Transverse colon (tissue), 4 donors: ENCODE data around the gene CCDC63. TPM values are rescaled to one million over a fixed set of nuclear protein-coding genes. Genes with fewer than 3 reads are reported as not detected.

Source experiments
- DNase-seq: peaks from one replicate; pipeline ENCODE4 v3.0.0-alpha.2; 2019
- H3K27ac ChIP-seq, 4 donors: fragments of 200-600 bp; sonication (generic); 2 replicates each; pipeline ENCODE4 v1.5.1; 2016 to 2018; ENCODE audit warnings: inconsistent platforms in 4 of 4
- H3K27me3 ChIP-seq: fragments of 200-600 bp; sonication (generic); 2 replicates; pipeline ENCODE4 v1.5.1; 2017; ENCODE audit warnings: inconsistent platforms
- H3K36me3 ChIP-seq, 4 donors: fragments of 200-600 bp; sonication (generic); 2 replicates each; pipeline ENCODE4 v1.5.1; 2017 to 2019; ENCODE audit warnings: inconsistent platforms in 4 of 4
- H3K4me1 ChIP-seq, 4 donors: fragments of 200-600 bp; sonication (generic); 2 replicates each; pipeline ENCODE4 v1.5.1; 2017 to 2020; ENCODE audit warnings: inconsistent platforms in 4 of 4
- H3K4me3 ChIP-seq, 4 donors: fragments of 200-600 bp; sonication (generic); 1 replicate in 1 of 4; 2 replicates in 3 of 4; pipeline versions ENCODE4 v1.5.1 to v1.6.1; 2017 to 2019; ENCODE audit warnings: inconsistent platforms in 4 of 4
- H3K9me3 ChIP-seq, 2 donors: fragments of 200-600 bp; sonication (generic); 2 replicates each; pipeline ENCODE4 v1.5.1; 2017 to 2019; ENCODE audit warnings: inconsistent platforms in 2 of 2
- CTCF ChIP-seq, 5 experiments: fragments of 200-600 bp in 3 of 5; fragments of 450-650 bp in 2 of 5; sonication (generic) in 3 of 5; IDR thresholded peaks; 1 replicate in 2 of 5; 2 replicates in 3 of 5; pipeline ENCODE4 v1.5.1; 2016 to 2017; ENCODE audit warnings: antibody characterized with exemption in 5 of 5, inconsistent platforms in 3 of 5, mild to moderate bottlenecking in 2 of 5, moderate library complexity in 1 of 5
- EP300 ChIP-seq: sonication (generic); formaldehyde crosslinking; IDR thresholded peaks from one replicate; pipeline ENCODE4 v1.6.1; 2017; ENCODE audit warnings: antibody characterized with exemption, low read depth
- POLR2A ChIP-seq: fragments of 450-650 bp; IDR thresholded peaks from one replicate; pipeline ENCODE4 v1.6.1; 2016; ENCODE audit warnings: antibody characterized with exemption, mild to moderate bottlenecking, moderate library complexity
- POLR2AphosphoS5 ChIP-seq, 3 donors: sonication (generic); formaldehyde crosslinking; IDR thresholded peaks; one replicate each; pipeline ENCODE4 v1.6.1; 2016; ENCODE audit warnings: antibody characterized with exemption in 3 of 3
- WGBS, 2 donors: methylation state at CpG; one replicate each; pipeline ENCODE4 v1.1.5; 2018; ENCODE audit warnings: low coverage in 1 of 2; 5-methylcytosine and 5-hydroxymethylcytosine counted together
- in situ Hi-C, 4 donors: fragments of 200-750 bp; cut with MboI; loops; one replicate each; pipeline versions ENCODE4 v1.15.0 to v1.15.1; 2017; ENCODE audit warnings: low sequenced_read_pairs in 3 of 4, low pct_ligation_motif_present in 1 of 4, low pct_unique_long_range_greater_than_20kb in 1 of 4
- intact Hi-C: fragments of 100-400 bp; cut with DNase I; formaldehyde crosslinking; loops from one replicate; pipeline ENCODE4 v1.15.1; 2023; ENCODE audit warnings: low total_unique reads
- total RNA-seq, 4 donors: library from RNA; depleted of rRNA; stranded (reverse); fragments of >200 nt; gene quantifications; one replicate each; pipeline ENCODE4 v1.1.0, GENCODE V29; 2016

The CCDC63 gene
- total RNA-seq, 4 donors from 2014 or later: not detected

GRCh38 chr12:110913119-110914056 lies 66.6 kb downstream of the CCDC63 start:
- Histone ChIP-seq H3K27me3 (no peaks in the 10 kb centered on the region), H3K9me3 (no peaks in the 10 kb centered on the region), H3K36me3 (no peaks in the 10 kb centered on the region), H3K4me1 (no peaks in the 10 kb centered on the region), H3K27ac (peak overlapping the region in 1 of 4 donors; percentile 48), H3K4me3 (no peak overlapping the region)
- intact Hi-C loops (no loop called here), in situ Hi-C loops (no loop called here)
- TF ChIP-seq POLR2A: no peak
- TF ChIP-seq CTCF (IDR thresholded peaks at IDR 0.05): no peak
- no peak for TF ChIP-seq EP300
- TF ChIP-seq POLR2AphosphoS5 (IDR thresholded peaks at IDR 0.05): no peak
- DNase-seq: no peak
- WGBS, 2 donors: 74 to 90% methylated on average over 2 to 14 of the region's 14 CpGs

- H3K4me3 ChIP-seq: no peak overlapping the region
- in situ Hi-C loops (no loop called here), intact Hi-C loops (no loop called here)
- TF ChIP-seq POLR2AphosphoS5 (IDR thresholded peaks at IDR 0.05) (no peak), POLR2A (no peak)
- no peak overlapping the region for H3K27ac ChIP-seq
- 71 to 74% methylated on average over 3 of the region's 3 CpGs for WGBS, 2 donors
- H3K27me3 ChIP-seq: no peaks in the 10 kb centered on the region
- H3K9me3 ChIP-seq: no peaks in the 10 kb centered on the region
- H3K4me1 ChIP-seq: no peaks in the 10 kb centered on the region
- no peaks in the 10 kb centered on the region for H3K36me3 ChIP-seq
- DNase-seq: no peak
These were observed 69.6 kb downstream of the CCDC63 start for GRCh38 chr12:110916295-110916875.

- H3K4me1 ChIP-seq: no peaks in the 10 kb centered on the region
- DNase-seq: no peak
- intact Hi-C loops (no loop called here), in situ Hi-C loops (no loop called here)
- no peaks in the 10 kb centered on the region for H3K36me3 ChIP-seq
- no peak overlapping the region for H3K27ac ChIP-seq
- WGBS, 2 donors: 61% methylated on average over 5 of the region's 5 CpGs; no CpG with 5 or more reads in 1 of the 2 donors
- no peak overlapping the region for H3K4me3 ChIP-seq
- H3K9me3 ChIP-seq: no peaks in the 10 kb centered on the region
- no peak for TF ChIP-seq POLR2A
- no peak for TF ChIP-seq CTCF (IDR thresholded peaks at IDR 0.05)
- TF ChIP-seq POLR2AphosphoS5 (IDR thresholded peaks at IDR 0.05): no peak
- no peak for TF ChIP-seq EP300
- H3K27me3 ChIP-seq: no peaks in the 10 kb centered on the region
These were observed 70.7 kb downstream of the CCDC63 start for GRCh38 chr12:110917467-110917866.

GRCh38 chr12:110917961-110918360 lies 71.2 kb downstream of the CCDC63 start:
- no peak for DNase-seq
- H3K9me3 ChIP-seq: no peaks in the 10 kb centered on the region
- no peaks in the 10 kb centered on the region for H3K36me3 ChIP-seq
- H3K27me3 ChIP-seq: no peaks in the 10 kb centered on the region
- no peak overlapping the region for H3K27ac ChIP-seq
- intact Hi-C loops (no loop called here), in situ Hi-C loops (no loop called here)
- no peak overlapping the region for H3K4me3 ChIP-seq
- no peaks in the 10 kb centered on the region for H3K4me1 ChIP-seq
- 82 to 86% methylated on average over 7 of the region's 7 CpGs for WGBS, 2 donors
- TF ChIP-seq POLR2AphosphoS5 (IDR thresholded peaks at IDR 0.05) (no peak), CTCF (IDR thresholded peaks at IDR 0.05) (no peak), EP300 (no peak), POLR2A (no peak)
